Upper lobe of left lung (tissue), 4 donors: ENCODE measurements around the gene CTNNBL1.

Experiments
- CTCF ChIP-seq, 6 experiments: fragments of 450-650 bp in 4 of 6; fragments of 200-600 bp in 2 of 6; sonication (generic) in 2 of 6; IDR thresholded peaks; one replicate each; pipeline ENCODE4 v1.5.1; 2016 to 2019; ENCODE audit warnings: antibody characterized with exemption in 6 of 6
- EP300 ChIP-seq, 4 donors: sonication (generic); formaldehyde crosslinking; IDR thresholded peaks; one replicate each; pipeline ENCODE4 v1.5.1; 2017; ENCODE audit warnings: antibody characterized with exemption in 4 of 4, control low read depth in 2 of 4
- POLR2A ChIP-seq, 4 donors: fragments of 450-650 bp; IDR thresholded peaks; one replicate each; pipeline ENCODE4 v1.5.1; 2016 to 2017; ENCODE audit warnings: antibody characterized with exemption in 4 of 4, mild to moderate bottlenecking in 2 of 4
- POLR2AphosphoS5 ChIP-seq, 2 donors: sonication (generic); formaldehyde crosslinking; IDR thresholded peaks; one replicate each; pipeline ENCODE4 v1.5.1; 2017; ENCODE audit warnings: antibody characterized with exemption in 2 of 2

GRCh38 chr20:37828684-37829083, 134.9 kb downstream of the CTNNBL1 start:
- TF ChIP-seq POLR2AphosphoS5 (IDR thresholded peaks at IDR 0.05) = no peak
- no peak for TF ChIP-seq CTCF (IDR thresholded peaks at IDR 0.05)
- TF ChIP-seq POLR2A (IDR thresholded peaks at IDR 0.05) = no peak
- TF ChIP-seq EP300 (IDR thresholded peaks at IDR 0.05) = no peak
